NB4 (cell line): ENCODE measurements around the gene HIGD1C.

Source experiments
- MYC ChIP-seq: IDR thresholded peaks from 2 replicates; pipeline ENCODE4 v1.6.1; 2011; ENCODE audit warnings: low read depth, low read length
- POLR2A ChIP-seq: IDR thresholded peaks from 2 replicates; pipeline ENCODE4 v1.6.1; 2011; ENCODE audit warnings: mild to moderate bottlenecking; ENCODE audit not compliant: insufficient read length; ENCODE audit errors: extremely low read depth
- TF ChIP-seq, protein P1 (sequence below): IDR thresholded peaks from one replicate; pipeline ENCODE4 v1.5.1; 2012; ENCODE audit warnings: low read depth, low read length
- TF ChIP-seq, protein P2 (sequence below): IDR thresholded peaks from 2 replicates; pipeline ENCODE4 v1.6.1; 2011; ENCODE audit warnings: low read depth, low read length

- TF ChIP-seq, protein P1, sequence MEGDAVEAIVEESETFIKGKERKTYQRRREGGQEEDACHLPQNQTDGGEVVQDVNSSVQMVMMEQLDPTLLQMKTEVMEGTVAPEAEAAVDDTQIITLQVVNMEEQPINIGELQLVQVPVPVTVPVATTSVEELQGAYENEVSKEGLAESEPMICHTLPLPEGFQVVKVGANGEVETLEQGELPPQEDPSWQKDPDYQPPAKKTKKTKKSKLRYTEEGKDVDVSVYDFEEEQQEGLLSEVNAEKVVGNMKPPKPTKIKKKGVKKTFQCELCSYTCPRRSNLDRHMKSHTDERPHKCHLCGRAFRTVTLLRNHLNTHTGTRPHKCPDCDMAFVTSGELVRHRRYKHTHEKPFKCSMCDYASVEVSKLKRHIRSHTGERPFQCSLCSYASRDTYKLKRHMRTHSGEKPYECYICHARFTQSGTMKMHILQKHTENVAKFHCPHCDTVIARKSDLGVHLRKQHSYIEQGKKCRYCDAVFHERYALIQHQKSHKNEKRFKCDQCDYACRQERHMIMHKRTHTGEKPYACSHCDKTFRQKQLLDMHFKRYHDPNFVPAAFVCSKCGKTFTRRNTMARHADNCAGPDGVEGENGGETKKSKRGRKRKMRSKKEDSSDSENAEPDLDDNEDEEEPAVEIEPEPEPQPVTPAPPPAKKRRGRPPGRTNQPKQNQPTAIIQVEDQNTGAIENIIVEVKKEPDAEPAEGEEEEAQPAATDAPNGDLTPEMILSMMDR, result no peak
- TF ChIP-seq, protein P2, sequence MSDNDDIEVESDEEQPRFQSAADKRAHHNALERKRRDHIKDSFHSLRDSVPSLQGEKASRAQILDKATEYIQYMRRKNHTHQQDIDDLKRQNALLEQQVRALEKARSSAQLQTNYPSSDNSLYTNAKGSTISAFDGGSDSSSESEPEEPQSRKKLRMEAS, result no peak
- TF ChIP-seq POLR2A (no peak), MYC (no peak)
These were observed 59.6 kb downstream of the HIGD1C start for GRCh38 chr12:51011955-51012354.
